Activated gamma-delta T cell (primary cell): ENCODE data around the gene PTPN2.
"Not testable (repeated sequence)": the region's sequence is repeated elsewhere in the genome, so short reads cannot be mapped to it uniquely, and the experiment has no call there.

Experiments
- DNase-seq: peaks from one replicate; lab custom pipeline; 2025; lab: John Stamatoyannopoulos, UW

PTPN2 gene

GRCh38 chr18:12891561-12891960 lies 7.5 kb upstream of the PTPN2 start:
- DNase-seq = no peak

- DNase-seq = no peak
These were observed 6.9 kb upstream of the PTPN2 start for GRCh38 chr18:12890964-12891363.

GRCh38 chr18:12886498-12887126 lies 2.6 kb upstream of the PTPN2 start:
- no peak for DNase-seq

GRCh38 chr18:12885500-12885899 lies 1.5 kb upstream of the PTPN2 start:
- no peak for DNase-seq

- no peak for DNase-seq
These were observed 628 bp upstream of the PTPN2 start for GRCh38 chr18:12884406-12885323.

GRCh38 chr18:12883372-12883683 lies 709 bp downstream of the PTPN2 start:
- no peak for DNase-seq

GRCh38 chr18:12882453-12883371 lies 1.3 kb downstream of the PTPN2 start:
- no peak for DNase-seq

GRCh38 chr18:12880541-12880910 lies 3.5 kb downstream of the PTPN2 start:
- no peak for DNase-seq

GRCh38 chr18:12879840-12880540 lies 4.0 kb downstream of the PTPN2 start:
- DNase-seq = no peak

GRCh38 chr18:12874992-12875391 lies 9.0 kb downstream of the PTPN2 start:
- DNase-seq = not testable (repeated sequence)

GRCh38 chr18:12873961-12874567 lies 10.0 kb downstream of the PTPN2 start:
- not testable (repeated sequence) for DNase-seq

- no peak for DNase-seq
These were observed 11.6 kb downstream of the PTPN2 start for GRCh38 chr18:12872408-12872807.

GRCh38 chr18:12868576-12868975 lies 15.5 kb downstream of the PTPN2 start:
- no peak for DNase-seq

- DNase-seq = no peak
These were observed 16.5 kb downstream of the PTPN2 start for GRCh38 chr18:12867441-12868123.

GRCh38 chr18:12863687-12864216 lies 20.3 kb downstream of the PTPN2 start:
- no peak for DNase-seq

GRCh38 chr18:12862874-12863482 lies 21.1 kb downstream of the PTPN2 start:
- DNase-seq = no peak

- DNase-seq = no peak
These were observed 21.6 kb downstream of the PTPN2 start for GRCh38 chr18:12862467-12862866.

- no peak for DNase-seq
These were observed 22.4 kb downstream of the PTPN2 start for GRCh38 chr18:12861637-12862036.

- DNase-seq = no peak
These were observed 23.5 kb downstream of the PTPN2 start for GRCh38 chr18:12860530-12860929.

- no peak for DNase-seq
These were observed 25.0 kb downstream of the PTPN2 start for GRCh38 chr18:12858991-12859390.
